Measurements from ENCODE around the gene RASD1. TPM values are rescaled to one million over a fixed set of nuclear protein-coding genes. Genes with fewer than 3 reads are reported as not detected.
"Not testable (repeated sequence)": the region's sequence is repeated elsewhere in the genome, so short reads cannot be mapped to it uniquely, and the experiment has no call there.

RASD1 gene
- total RNA-seq, 1 experiment from 2014 or later = not detected

GRCh38 chr17:17469996-17470395 is 26.2 kb downstream of the RASD1 start:
- no peak for DNase-seq (ENCODE audit: low spot score)

- no peak for DNase-seq (ENCODE audit: low spot score)
These were observed 26.8 kb downstream of the RASD1 start for GRCh38 chr17:17469358-17469757.

GRCh38 chr17:17468217-17469010 is 27.8 kb downstream of the RASD1 start:
- no peak for DNase-seq (ENCODE audit: low spot score)

GRCh38 chr17:17467720-17468119 is 28.5 kb downstream of the RASD1 start:
- no peak for DNase-seq (ENCODE audit: low spot score)

GRCh38 chr17:17467016-17467415 is 29.2 kb downstream of the RASD1 start:
- DNase-seq (ENCODE audit: low spot score) = no peak

- DNase-seq (ENCODE audit: low spot score) = no peak
These were observed 29.7 kb downstream of the RASD1 start for GRCh38 chr17:17466511-17466910.

GRCh38 chr17:17465878-17466277 is 30.3 kb downstream of the RASD1 start:
- not testable (repeated sequence) for DNase-seq (ENCODE audit: low spot score)

- DNase-seq (ENCODE audit: low spot score) = no peak
These were observed 32.4 kb downstream of the RASD1 start for GRCh38 chr17:17463821-17464220.

- DNase-seq (ENCODE audit: low spot score) = no peak
These were observed 34.0 kb downstream of the RASD1 start for GRCh38 chr17:17462048-17462824.

GRCh38 chr17:17460038-17460437 is 36.2 kb downstream of the RASD1 start:
- no peak for DNase-seq (ENCODE audit: low spot score)

GRCh38 chr17:17457680-17458079 is 38.5 kb downstream of the RASD1 start:
- no peak for DNase-seq (ENCODE audit: low spot score)

GRCh38 chr17:17456251-17456650 is 39.9 kb downstream of the RASD1 start:
- no peak for DNase-seq (ENCODE audit: low spot score)

- DNase-seq (ENCODE audit: low spot score) = no peak
These were observed 41.0 kb downstream of the RASD1 start for GRCh38 chr17:17455173-17455572.

GRCh38 chr17:17454700-17455099 is 41.5 kb downstream of the RASD1 start:
- DNase-seq (ENCODE audit: low spot score) = not testable (repeated sequence)

GRCh38 chr17:17454276-17454675 is 41.9 kb downstream of the RASD1 start:
- DNase-seq (ENCODE audit: low spot score) = no peak

GRCh38 chr17:17453088-17453487 is 43.1 kb downstream of the RASD1 start:
- DNase-seq (ENCODE audit: low spot score) = no peak

- DNase-seq (ENCODE audit: low spot score) = no peak
These were observed 47.5 kb downstream of the RASD1 start for GRCh38 chr17:17448723-17449122.

- DNase-seq (ENCODE audit: low spot score) = no peak
These were observed 48.1 kb downstream of the RASD1 start for GRCh38 chr17:17448076-17448475.

- DNase-seq (ENCODE audit: low spot score) = no peak
These were observed 48.9 kb downstream of the RASD1 start for GRCh38 chr17:17447264-17447663.

- no peak for DNase-seq (ENCODE audit: low spot score)
These were observed 49.5 kb downstream of the RASD1 start for GRCh38 chr17:17446666-17447155.

- DNase-seq (ENCODE audit: low spot score) = peak; percentile 97
These were observed 50.1 kb downstream of the RASD1 start for GRCh38 chr17:17445925-17446665.

GRCh38 chr17:17445296-17445924 is 50.8 kb downstream of the RASD1 start:
- DNase-seq (ENCODE audit: low spot score) = no peak
